ENCODE measurements around the gene DNMBP.

- no peak for TF ChIP-seq POLR2A (IDR thresholded peaks at IDR 0.05)
- no peak for TF ChIP-seq CTCF (IDR thresholded peaks at IDR 0.05)
- TF ChIP-seq EP300 (IDR thresholded peaks at IDR 0.05) = no peak
These were observed 24.1 kb upstream of the DNMBP start for GRCh38 chr10:100033766-100034418.

Data from sigmoid colon (tissue), 4 donors.